ENCODE results near the gene TSPEAR.

The TSPEAR gene

GRCh38 chr21:44456214-44456914 lies 255.0 kb downstream of the TSPEAR start:
- no peak for DNase-seq

- peak; percentile 34 for DNase-seq
Observed at GRCh38 chr21:44455524-44456213, 255.7 kb downstream of the TSPEAR start.

- DNase-seq, result peak; percentile 74
Observed at GRCh38 chr21:44454747-44455523, 256.4 kb downstream of the TSPEAR start, which contains the start of gene LRRC3. LRRC3 (plus strand) TSS chr21:44455510; CDS start chr21:44456645, 1,135 bp downstream.

GRCh38 chr21:44454058-44454457 lies 257.3 kb downstream of the TSPEAR start:
- DNase-seq, result no peak

- DNase-seq, result no peak
Observed at GRCh38 chr21:44453120-44453519, 258.3 kb downstream of the TSPEAR start.

GRCh38 chr21:44450999-44451398 lies 260.4 kb downstream of the TSPEAR start:
- no peak for DNase-seq

- no peak for DNase-seq
Observed at GRCh38 chr21:44450402-44450801, 261.0 kb downstream of the TSPEAR start.

GRCh38 chr21:44449473-44450363 lies 261.7 kb downstream of the TSPEAR start:
- DNase-seq, result no peak

- DNase-seq, result no peak
Observed at GRCh38 chr21:44448651-44449131, 262.7 kb downstream of the TSPEAR start.
